T1000 (cell line): ENCODE results near the gene CDK13.

Experiments used
- DNase-seq: peaks from one replicate; lab custom pipeline; 2025; ENCODE audit warnings: mixed read lengths; lab: John Stamatoyannopoulos, UW

The CDK13 gene

GRCh38 chr7:40008223-40008815 is 58.3 kb downstream of the CDK13 start:
- no peak for DNase-seq

GRCh38 chr7:40009301-40009700 is 59.2 kb downstream of the CDK13 start:
- DNase-seq, result no peak

DNA sequence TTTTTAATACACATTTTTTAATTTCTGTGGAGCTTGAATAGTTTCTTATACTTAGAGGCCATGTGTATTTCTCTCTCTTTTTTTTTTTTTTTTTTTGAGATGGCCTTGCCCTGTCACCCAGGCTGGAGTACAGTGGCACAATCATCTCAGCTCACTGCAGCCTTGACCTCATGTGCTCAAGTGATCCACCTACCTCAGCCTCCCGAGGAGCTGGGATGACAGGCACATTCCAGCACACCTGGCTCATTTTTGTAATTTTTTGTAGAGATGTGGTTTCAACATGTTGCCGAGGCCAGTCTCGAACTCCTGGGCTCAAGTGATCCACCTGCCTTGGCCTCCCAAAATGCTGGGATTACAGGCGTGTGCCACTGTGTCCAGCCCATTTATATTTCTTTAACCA is 64.3 kb downstream of the CDK13 start:
- no peak for DNase-seq

DNA sequence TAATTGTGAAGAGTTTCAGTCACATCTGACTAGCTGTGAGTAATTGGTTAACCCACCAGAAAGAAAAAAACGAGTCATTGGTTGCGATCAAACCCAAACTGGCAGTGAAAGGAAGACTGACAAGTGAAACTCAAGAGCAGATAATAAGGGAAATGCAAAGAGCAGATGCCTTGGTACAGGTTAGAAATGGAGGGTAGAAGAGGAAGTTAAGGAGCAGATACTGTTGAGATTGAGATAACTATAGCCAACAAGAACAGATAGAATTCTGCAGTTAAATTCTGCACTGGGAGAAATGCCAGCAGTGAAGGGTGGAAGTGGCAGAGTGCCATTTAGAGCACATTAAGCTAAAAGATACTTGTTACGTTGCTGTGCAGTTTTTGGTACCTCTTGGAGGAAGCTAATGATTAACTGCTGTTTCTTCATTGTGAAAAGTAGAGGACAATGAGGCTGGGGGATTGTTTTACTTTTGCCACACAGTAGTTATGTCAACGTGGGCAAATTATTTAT is 65.8 kb downstream of the CDK13 start:
- DNase-seq, result no peak

- DNase-seq, result no peak
Measured at GRCh38 chr7:40019558-40019957, 69.5 kb downstream of the CDK13 start.

GRCh38 chr7:40024048-40024447 is 74.0 kb downstream of the CDK13 start:
- no peak for DNase-seq

DNA sequence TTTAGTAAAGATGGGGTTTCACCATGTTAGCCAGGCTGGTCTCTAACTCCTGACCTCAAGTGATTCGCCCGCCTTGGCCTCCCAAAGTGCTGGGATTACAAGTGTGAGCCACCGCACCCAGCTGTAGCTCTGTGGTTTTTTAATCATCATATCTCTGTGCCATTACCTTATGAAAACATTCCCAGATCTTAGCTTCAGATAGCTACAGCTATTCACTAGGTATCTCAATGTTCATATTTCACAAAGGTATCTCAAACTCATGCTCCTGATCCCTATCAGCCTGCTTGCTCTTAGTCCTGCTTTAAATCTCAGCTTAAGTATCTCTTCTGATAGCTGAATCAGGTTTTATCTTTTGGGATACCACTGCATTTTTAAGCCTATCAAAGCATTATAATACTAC is 74.8 kb downstream of the CDK13 start:
- no peak for DNase-seq

- DNase-seq, result no peak
Measured at GRCh38 chr7:40027545-40027944, 77.5 kb downstream of the CDK13 start.

DNA sequence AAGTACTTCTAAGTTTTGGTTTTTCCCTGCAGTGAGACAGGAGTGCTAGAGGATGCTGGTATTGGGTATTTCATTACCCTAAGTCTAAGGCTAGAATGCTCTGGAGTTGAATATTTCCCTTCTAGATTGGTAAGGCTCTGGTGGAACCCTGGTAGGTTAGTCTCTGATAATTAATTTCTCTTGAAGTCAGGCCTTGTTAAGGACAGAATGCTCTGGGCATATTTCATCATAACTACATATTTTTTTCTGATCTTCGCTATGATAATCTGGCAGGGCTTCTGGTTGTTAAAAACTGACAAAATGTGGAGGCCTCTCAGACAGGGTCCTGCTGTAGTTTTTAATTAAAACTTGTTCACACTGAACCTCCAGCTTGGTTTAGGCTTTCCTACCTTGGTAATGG is 83.8 kb downstream of the CDK13 start:
- DNase-seq, result no peak

GRCh38 chr7:40041456-40041855 is 91.4 kb downstream of the CDK13 start:
- no peak for DNase-seq

- DNase-seq, result no peak
Measured at GRCh38 chr7:40043164-40043563, 93.1 kb downstream of the CDK13 start.

GRCh38 chr7:40047661-40048060 is 97.6 kb downstream of the CDK13 start:
- no peak for DNase-seq

DNA sequence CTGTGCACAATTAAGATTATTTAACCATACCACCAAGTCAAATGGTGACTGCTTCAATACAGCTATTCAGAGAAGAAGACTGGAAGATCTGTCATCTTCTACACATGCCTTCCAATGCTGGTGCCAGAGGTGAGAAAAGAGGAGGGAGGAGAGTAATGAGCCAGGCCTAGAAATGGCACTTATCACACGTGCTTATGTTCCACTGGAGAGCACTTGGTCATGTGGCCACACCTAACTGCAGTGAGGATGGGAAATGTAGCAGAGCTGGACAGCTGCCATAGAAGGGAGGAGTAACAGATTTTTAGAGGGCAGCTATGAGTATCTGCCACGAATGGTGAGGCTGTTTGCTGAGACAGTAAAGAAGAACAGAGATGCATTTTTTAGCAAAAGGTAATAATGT is 107.2 kb downstream of the CDK13 start:
- no peak for DNase-seq

DNA sequence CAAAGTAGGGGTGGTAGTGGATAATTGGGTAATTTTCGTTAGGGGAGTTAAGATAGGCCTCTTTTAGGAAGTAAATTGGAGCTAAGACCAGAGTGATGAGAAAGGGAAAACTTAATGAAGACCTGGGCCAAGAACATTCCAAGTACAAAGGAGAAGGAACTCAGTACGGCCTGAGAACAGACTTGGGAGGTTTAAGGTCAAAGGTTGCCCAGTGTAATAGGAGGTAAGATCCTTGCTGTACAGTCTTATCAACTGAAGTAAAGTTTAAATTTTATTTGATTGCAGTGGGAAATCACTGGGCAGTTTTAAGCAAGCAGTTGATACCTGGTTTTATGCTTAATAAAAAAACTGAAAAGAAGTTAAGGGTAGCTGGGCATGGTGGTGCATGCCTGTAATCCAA is 108.0 kb downstream of the CDK13 start:
- DNase-seq, result no peak

- DNase-seq, result no peak
Measured at GRCh38 chr7:40058636-40059035, 108.6 kb downstream of the CDK13 start.

DNA sequence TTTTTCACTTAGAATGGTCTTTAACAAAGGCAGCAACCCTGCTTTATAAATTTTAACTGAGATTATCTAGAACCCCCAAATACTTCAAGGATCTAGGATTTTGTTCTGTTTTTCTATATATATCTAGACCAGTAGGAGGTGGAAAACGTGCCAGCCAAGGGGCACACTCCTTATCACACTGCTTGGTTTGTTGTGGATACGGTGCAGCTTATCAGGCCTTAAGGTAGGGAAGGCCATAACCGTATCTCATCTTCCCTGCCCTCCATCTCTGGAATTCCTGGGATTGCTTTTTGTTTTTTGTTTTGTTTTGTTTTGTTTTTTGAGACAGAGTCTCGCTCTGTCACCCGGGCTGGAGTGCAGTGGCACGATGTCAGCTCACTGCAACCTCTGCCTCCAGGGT is 109.0 kb downstream of the CDK13 start:
- no peak for DNase-seq

DNA sequence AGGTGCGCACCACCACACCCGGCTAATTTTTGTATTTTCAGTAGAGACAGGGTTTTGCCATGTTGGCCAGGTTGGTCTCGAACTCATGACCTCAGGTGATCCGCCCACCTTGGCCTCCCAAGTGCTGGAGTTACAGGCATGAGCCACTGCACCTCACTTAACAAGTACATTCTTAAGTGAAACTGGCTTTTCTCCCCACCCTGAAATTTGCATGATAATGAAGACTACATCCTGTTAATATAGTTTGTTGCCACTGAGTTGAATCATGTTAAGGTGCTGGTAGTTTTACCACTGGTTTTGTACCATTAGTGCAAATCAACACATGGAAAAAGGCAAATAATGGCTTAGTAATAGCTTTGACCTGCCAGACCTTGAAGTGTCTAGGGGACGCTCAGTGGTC is 122.2 kb downstream of the CDK13 start:
- DNase-seq, result no peak

GRCh38 chr7:40073239-40073638 is 123.2 kb downstream of the CDK13 start:
- DNase-seq, result no peak

GRCh38 chr7:40077849-40078248 is 127.8 kb downstream of the CDK13 start:
- no peak for DNase-seq

DNA sequence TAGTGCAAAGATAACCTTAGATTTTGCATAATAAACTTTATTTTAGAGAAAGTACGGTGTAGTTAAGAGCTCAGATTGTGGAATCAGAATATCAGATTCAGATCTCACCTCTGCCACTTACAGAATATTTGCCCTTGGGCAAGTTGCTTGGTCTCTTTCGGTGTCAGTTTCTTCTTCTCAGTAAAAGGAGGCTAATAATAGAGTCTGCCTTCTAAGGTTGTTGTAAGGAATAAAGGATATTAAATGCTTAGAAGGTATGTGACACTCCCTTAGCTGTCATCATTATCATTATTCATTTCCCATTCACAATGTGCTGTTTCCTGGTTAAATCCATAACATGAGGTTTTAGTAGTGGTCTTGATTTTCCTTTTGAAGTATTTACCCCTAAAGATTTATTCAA is 142.1 kb downstream of the CDK13 start:
- no peak for DNase-seq

DNA sequence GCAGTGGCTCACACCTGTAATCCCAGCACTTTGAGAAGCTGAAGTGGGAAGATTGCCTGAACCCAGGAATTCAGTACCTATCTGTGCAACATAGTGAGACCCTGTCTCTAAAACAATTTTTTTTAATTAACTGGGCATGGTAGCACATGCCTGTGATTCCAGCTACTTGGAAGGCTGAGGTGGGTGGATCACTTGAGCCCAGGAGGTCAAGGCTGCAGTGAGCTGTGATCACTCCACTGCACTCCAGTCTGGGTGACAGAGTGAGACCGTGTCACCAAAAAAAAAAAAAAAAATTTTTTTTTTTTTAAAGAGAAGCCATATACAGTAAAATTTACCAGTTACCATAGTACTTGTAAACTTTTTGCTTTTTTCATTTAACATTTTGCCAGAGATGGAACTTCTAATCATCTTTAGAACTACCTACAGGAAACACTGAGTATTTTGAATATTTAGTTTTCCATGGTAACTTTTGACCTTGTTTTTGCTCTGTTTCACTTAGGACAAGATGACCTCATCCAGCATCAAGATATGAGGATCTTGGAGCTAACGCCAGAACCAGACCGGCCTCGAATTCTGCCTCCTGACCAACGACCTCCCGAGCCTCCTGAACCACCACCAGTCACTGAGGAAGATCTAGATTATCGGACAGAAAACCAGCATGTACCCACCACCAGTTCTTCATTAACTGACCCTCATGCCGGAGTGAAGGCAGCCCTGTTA is 143.7 kb downstream of the CDK13 start:
- DNase-seq, result no peak

GRCh38 chr7:40095230-40095629 is 145.2 kb downstream of the CDK13 start:
- no peak for DNase-seq

- no peak for DNase-seq
Measured at GRCh38 chr7:40095695-40096327, 145.8 kb downstream of the CDK13 start.
